Measurements from ENCODE around the gene MAML3.

DNA sequence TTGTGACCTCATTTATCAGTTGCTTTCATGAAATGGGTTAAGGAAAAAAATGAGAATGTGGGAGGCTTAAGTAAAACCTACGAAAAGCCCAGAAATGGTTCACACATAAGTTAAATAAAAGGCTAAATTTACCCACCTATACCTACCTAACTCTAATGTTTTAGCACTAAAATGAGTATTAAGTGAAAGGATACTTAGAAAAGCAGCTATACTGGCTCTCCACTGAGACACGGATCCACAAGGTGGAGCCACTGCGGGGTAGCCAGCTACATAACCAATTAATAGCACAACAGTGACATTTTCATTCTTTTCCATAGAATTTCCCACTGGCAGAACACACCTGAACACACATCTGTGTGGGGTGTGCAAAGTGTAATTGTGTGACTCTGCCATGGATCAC is 101.9 kb downstream of the MAML3 start:
- TF ChIP-seq, protein P1, sequence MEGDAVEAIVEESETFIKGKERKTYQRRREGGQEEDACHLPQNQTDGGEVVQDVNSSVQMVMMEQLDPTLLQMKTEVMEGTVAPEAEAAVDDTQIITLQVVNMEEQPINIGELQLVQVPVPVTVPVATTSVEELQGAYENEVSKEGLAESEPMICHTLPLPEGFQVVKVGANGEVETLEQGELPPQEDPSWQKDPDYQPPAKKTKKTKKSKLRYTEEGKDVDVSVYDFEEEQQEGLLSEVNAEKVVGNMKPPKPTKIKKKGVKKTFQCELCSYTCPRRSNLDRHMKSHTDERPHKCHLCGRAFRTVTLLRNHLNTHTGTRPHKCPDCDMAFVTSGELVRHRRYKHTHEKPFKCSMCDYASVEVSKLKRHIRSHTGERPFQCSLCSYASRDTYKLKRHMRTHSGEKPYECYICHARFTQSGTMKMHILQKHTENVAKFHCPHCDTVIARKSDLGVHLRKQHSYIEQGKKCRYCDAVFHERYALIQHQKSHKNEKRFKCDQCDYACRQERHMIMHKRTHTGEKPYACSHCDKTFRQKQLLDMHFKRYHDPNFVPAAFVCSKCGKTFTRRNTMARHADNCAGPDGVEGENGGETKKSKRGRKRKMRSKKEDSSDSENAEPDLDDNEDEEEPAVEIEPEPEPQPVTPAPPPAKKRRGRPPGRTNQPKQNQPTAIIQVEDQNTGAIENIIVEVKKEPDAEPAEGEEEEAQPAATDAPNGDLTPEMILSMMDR (IDR thresholded peaks at IDR 0.05 in 8 of 11, conservative IDR thresholded peaks at IDR 0.05 in 3 of 11) = peak in 9 of 11 experiments; percentile 23 to 60 (median 45)
- TF ChIP-seq POLR2AphosphoS5 (IDR thresholded peaks at IDR 0.05) = no peak

Measured in spleen (tissue), 7 donors.